ENCODE data around the gene ZNF333.

GRCh38 chr19:14670408-14670807 is 19.4 kb upstream of the ZNF333 start:
- TF ChIP-seq ZNF274 (IDR thresholded peaks at IDR 0.05; ENCODE audit: low read depth, low read length) (no peak), YY1 (IDR thresholded peaks at IDR 0.05; ENCODE audit: insufficient read depth, insufficient read length) (no peak)
